OCI-LY7 (cell line): ENCODE measurements around the gene IGFL4. TPM values are rescaled to one million over a fixed set of nuclear protein-coding genes. Genes with fewer than 3 reads are reported as not detected.
A peak's percentile ranks its signal among the peaks of the same experiment; 100 is the strongest.

Source experiments
- BruUV-seq: library from RNA; stranded (reverse); fragments of 400-500 nt; replicated peaks from 2 replicates; lab custom pipeline; 2021; lab: Mats Ljungman, UMichigan
- CTCF ChIA-PET: fragments of 300-600 bp; sonication (Branson Sonifier 250); formaldehyde crosslinking; loops from one replicate; lab custom pipeline; 2022; ENCODE audit warnings: antibody characterized with exemption; ENCODE audit not compliant: unreplicated experiment; lab: Charles Lee
- POLR2A ChIA-PET: fragments of 300-600 bp; sonication (Branson Sonifier 250); formaldehyde crosslinking; loops from one replicate; lab custom pipeline; 2022; ENCODE audit warnings: antibody characterized with exemption; lab: Charles Lee
- DNase-seq: peaks from one replicate; pipeline ENCODE4 v3.0.0-alpha.2; 2015; ENCODE audit warnings: low spot score
- H2AFZ ChIP-seq: fragments of 200-600 bp; sonication (generic), shearing (Covaris generic); 2 replicates; pipeline ENCODE4 v1.6.1; 2014; ENCODE audit warnings: mild to moderate bottlenecking, antibody characterized with exemption, low read length, moderate library complexity
- H3K27ac ChIP-seq: fragments of 200-600 bp; sonication (generic); 2 replicates; pipeline ENCODE4 v1.5.1; 2014; ENCODE audit warnings: mixed run types, low read depth, mild to moderate bottlenecking, moderate library complexity, low read length, inconsistent platforms; ENCODE audit not compliant: poor library complexity, severe bottlenecking
- H3K36me3 ChIP-seq: fragments of 200-600 bp; sonication (generic); 2 replicates; pipeline ENCODE4 v1.6.1; 2014; ENCODE audit warnings: mild to moderate bottlenecking, antibody characterized with exemption, low read length, moderate library complexity, mixed read lengths; ENCODE audit not compliant: insufficient read depth
- H3K4me1 ChIP-seq: fragments of 200-600 bp; sonication (generic); 2 replicates; pipeline ENCODE4 v1.5.1; 2014; ENCODE audit warnings: mild to moderate bottlenecking, low read length; ENCODE audit not compliant: insufficient read depth, poor library complexity, severe bottlenecking
- H3K4me2 ChIP-seq: fragments of 200-600 bp; sonication (generic); 2 replicates; pipeline ENCODE4 v1.6.1; 2014; ENCODE audit warnings: mild to moderate bottlenecking, low read length
- H3K4me3 ChIP-seq: fragments of 200-600 bp; sonication (generic); 2 replicates; pipeline ENCODE4 v1.5.1; 2014; ENCODE audit warnings: mild to moderate bottlenecking, low read depth, low read length; ENCODE audit not compliant: poor library complexity, severe bottlenecking
- H3K79me2 ChIP-seq: fragments of 200-600 bp; sonication (generic); 2 replicates; pipeline ENCODE4 v1.6.1; 2016; ENCODE audit warnings: low read depth, mild to moderate bottlenecking, low read length, moderate library complexity, mixed read lengths; ENCODE audit not compliant: insufficient read depth
- H3K9me2 ChIP-seq: fragments of 200-600 bp; sonication (generic); 2 replicates; pipeline ENCODE4 v1.6.1; 2016; ENCODE audit warnings: mild to moderate bottlenecking, low read length, mixed read lengths; ENCODE audit not compliant: insufficient read depth
- H3K9me3 ChIP-seq: fragments of 200-600 bp; sonication (generic); 2 replicates; pipeline ENCODE4 v1.6.1; 2014; ENCODE audit warnings: mild to moderate bottlenecking, mixed run types, low read length, mixed read lengths
- H4K20me1 ChIP-seq: fragments of 200-600 bp; sonication (generic); 2 replicates; pipeline ENCODE4 v1.6.1; 2014; ENCODE audit warnings: mild to moderate bottlenecking, antibody characterized with exemption, low read length, moderate library complexity, mixed read lengths; ENCODE audit not compliant: insufficient read depth
- CTCF ChIP-seq: fragments of 200-600 bp; sonication (generic); conservative IDR thresholded peaks from 2 replicates; pipeline ENCODE4 v1.5.1; 2014; ENCODE audit warnings: mild to moderate bottlenecking, antibody characterized with exemption, low read length, moderate library complexity, mixed read lengths
- EZH2phosphoT487 ChIP-seq: fragments of 200-600 bp; sonication (generic); IDR thresholded peaks from 2 replicates; pipeline ENCODE4 v1.6.1; 2018; ENCODE audit warnings: low read depth, borderline replicate concordance, mild to moderate bottlenecking, mixed run types, antibody characterized with exemption, low read length, moderate library complexity, mixed read lengths
- intact Hi-C: fragments of 100-400 bp; cut with micrococcal nuclease; formaldehyde crosslinking; loops from one replicate; pipeline ENCODE4 v1.10.0; 2022; ENCODE audit not compliant: unreplicated experiment
- total RNA-seq, 2 experiments: library from RNA; depleted of rRNA in 1 of 2; stranded (reverse); fragments of >200 nt in 1 of 2; shearing (Covaris generic) in 1 of 2; gene quantifications; 2 replicates each; pipeline ENCODE4 v1.2.3, GENCODE V29; 2014 to 2022

IGFL4 gene
- total RNA-seq, 2 experiments from 2014 or later: not detected

DNA sequence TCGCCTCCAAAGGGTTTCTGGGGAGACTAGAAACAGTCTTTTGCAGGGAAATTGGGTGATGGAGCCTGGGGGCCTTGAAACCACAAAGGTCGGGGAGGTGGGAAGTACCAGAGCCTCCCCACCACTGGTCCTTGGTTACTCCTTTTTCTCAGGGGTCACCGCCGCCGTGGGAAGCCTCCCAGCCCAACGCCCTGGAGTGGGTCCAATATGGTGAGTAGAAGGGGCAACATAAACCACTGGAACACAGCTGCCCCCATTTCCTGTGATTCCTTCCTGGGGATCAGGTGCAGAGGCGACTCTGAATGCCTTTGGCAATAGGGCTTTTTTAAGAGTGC lies 23.7 kb downstream of the IGFL4 start:
- ChIA-PET POLR2A (no interaction called here), CTCF (no interaction called here)
- DNase-seq: no peak
- Histone ChIP-seq H3K9me3 (no peaks in the 10 kb centered on the region), H3K79me2 (no peaks in the 10 kb centered on the region), H3K27ac (no peak overlapping the region), H4K20me1 (no peaks in the 10 kb centered on the region), H3K4me2 (no peak overlapping the region), H2AFZ (no peak overlapping the region), H3K36me3 (peaks cover 2% of the 10 kb centered on the region; the same call in 1 of the 2 replicates), H3K4me1 (no peaks in the 10 kb centered on the region), H3K9me2 (no peaks in the 10 kb centered on the region), H3K4me3 (no peak overlapping the region)
- no peak for TF ChIP-seq EZH2phosphoT487
- TF ChIP-seq CTCF: peak; percentile 33; the same call in 1 of the 2 replicates
- BruUV-seq: no TSS peak
- intact Hi-C loops: no loop called here

DNA sequence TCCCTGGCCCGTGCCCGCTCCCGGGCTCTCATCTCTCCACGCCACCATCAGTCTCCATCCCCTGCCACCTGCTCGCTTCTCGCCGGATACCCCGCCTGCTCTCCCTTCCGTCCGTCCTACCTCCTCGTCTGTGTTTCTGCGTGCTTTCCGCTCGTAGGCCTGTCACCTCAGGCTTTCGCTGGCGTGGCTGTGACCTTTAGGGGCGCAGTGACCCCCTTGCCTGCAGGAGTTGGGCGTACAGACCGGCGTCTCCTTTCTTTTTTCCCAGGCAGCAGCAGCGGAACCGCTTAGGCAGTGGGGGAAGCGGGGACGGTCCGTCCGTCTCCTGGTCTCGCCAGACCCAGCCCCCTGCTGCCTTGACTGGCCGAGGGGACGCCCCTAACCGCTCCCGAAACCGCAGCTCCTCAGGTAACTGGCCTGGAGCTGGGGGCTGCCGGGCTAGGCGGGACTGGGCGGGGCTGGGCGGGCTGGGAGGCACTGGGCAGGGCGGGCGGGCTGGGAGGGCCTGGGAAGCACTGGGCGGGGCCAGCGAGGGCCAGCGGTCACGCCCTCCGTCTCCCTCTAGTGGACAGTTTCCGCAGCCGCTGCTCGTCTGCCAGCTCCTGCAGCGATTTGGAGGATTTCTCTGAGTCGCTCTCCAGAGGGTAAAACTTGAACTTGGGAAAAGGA lies 24.2 kb downstream of the IGFL4 start:
- ChIA-PET CTCF (no interaction called here), POLR2A (no interaction called here)
- no peak overlapping the region for H2AFZ ChIP-seq
- H3K36me3 ChIP-seq: peaks cover 2% of the 10 kb centered on the region; the same call in 1 of the 2 replicates
- TF ChIP-seq EZH2phosphoT487: no peak
- TF ChIP-seq CTCF: peak; percentile 68
- no peaks in the 10 kb centered on the region for H4K20me1 ChIP-seq
- BruUV-seq: no TSS peak
- H3K27ac ChIP-seq: no peak overlapping the region
- no peaks in the 10 kb centered on the region for H3K9me3 ChIP-seq
- H3K79me2 ChIP-seq: no peaks in the 10 kb centered on the region
- no peaks in the 10 kb centered on the region for H3K9me2 ChIP-seq
- H3K4me1 ChIP-seq: no peaks in the 10 kb centered on the region
- H3K4me2 ChIP-seq: peak overlapping the region; percentile 40; the same call in 1 of the 2 replicates
- intact Hi-C loops: no loop called here
- H3K4me3 ChIP-seq: no peak overlapping the region
- peak; percentile 59 for DNase-seq

DNA sequence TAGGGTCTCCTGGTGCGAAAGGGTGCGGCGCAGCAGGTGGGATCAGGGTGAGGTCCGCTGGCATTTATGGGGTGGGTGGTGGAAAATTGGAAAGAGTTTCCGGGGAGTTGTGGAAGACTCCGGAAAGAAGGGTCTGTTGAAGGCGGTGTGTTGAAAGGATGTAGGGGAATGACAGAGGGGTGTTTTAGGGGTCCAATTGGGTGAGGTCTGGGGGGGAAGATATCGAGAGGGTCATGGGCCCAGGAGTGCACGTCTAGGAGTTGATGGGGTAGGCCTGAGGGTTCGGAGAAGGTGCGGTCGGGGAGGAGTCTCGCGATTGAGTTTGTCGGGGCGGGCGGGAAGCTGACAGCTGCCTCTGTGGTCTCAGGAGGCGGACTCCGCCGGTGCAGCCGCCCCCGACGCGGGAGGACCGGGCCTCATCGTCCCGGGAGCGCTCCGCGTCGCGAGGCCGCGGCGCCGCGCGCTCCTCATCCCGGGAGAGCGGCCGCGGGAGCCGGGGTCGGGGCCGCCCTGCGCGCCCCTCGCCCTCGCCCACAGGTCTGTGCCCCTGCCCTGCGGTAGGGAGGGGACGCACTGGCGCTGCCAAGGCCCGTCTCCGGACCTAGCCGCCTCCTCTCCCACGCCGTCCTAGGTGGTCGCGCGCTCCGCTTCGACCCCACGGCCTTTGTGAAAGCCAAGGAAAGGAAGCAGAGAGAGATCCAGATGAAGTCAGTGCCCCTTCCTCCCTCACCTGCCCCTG lies 24.9 kb downstream of the IGFL4 start:
- CTCF ChIA-PET: no interaction called here
- Histone ChIP-seq H3K27ac (no peak overlapping the region), H3K9me2 (no peaks in the 10 kb centered on the region), H2AFZ (no peak overlapping the region), H3K36me3 (peaks cover 2% of the 10 kb centered on the region; the same call in 1 of the 2 replicates), H3K4me3 (no peak overlapping the region), H3K79me2 (no peaks in the 10 kb centered on the region), H4K20me1 (no peaks in the 10 kb centered on the region), H3K4me1 (peaks cover 7% of the 10 kb centered on the region), H3K9me3 (no peaks in the 10 kb centered on the region), H3K4me2 (peak overlapping the region; percentile 40; the same call in 1 of the 2 replicates)
- POLR2A ChIA-PET: no interaction called here
- intact Hi-C loops: no loop called here
- DNase-seq: no peak
- TF ChIP-seq CTCF (no peak), EZH2phosphoT487 (no peak)
- BruUV-seq: no TSS peak
